ENCODE data around the gene DDX39B.

DNA sequence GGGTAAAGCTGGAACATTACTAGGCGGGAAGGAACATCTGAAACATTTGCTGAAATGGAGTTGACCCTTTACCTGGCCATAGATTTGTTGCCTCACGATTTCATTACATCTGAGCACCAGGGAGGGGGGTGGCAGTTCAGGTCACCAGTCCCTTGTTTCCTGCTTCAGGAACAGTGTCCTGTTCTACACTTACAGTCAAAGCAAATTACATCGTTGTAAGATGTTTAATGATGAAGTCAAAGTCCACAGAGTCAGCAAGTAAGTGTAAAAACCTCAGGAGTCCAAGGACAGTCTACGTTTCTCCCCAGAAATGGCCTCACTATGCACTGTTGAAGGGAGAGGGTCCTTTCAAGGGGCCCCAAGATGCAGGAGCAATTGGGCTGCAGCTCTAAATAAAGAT lies 52.7 kb downstream of the DDX39B start:
- TF ChIP-seq, protein P1, sequence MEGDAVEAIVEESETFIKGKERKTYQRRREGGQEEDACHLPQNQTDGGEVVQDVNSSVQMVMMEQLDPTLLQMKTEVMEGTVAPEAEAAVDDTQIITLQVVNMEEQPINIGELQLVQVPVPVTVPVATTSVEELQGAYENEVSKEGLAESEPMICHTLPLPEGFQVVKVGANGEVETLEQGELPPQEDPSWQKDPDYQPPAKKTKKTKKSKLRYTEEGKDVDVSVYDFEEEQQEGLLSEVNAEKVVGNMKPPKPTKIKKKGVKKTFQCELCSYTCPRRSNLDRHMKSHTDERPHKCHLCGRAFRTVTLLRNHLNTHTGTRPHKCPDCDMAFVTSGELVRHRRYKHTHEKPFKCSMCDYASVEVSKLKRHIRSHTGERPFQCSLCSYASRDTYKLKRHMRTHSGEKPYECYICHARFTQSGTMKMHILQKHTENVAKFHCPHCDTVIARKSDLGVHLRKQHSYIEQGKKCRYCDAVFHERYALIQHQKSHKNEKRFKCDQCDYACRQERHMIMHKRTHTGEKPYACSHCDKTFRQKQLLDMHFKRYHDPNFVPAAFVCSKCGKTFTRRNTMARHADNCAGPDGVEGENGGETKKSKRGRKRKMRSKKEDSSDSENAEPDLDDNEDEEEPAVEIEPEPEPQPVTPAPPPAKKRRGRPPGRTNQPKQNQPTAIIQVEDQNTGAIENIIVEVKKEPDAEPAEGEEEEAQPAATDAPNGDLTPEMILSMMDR (IDR thresholded peaks at IDR 0.05; ENCODE audit: insufficient read depth, low read length) = no peak
- TF ChIP-seq POLR2AphosphoS5 (IDR thresholded peaks at IDR 0.05; ENCODE audit: low read depth) = no peak
- TF ChIP-seq, protein P2, sequence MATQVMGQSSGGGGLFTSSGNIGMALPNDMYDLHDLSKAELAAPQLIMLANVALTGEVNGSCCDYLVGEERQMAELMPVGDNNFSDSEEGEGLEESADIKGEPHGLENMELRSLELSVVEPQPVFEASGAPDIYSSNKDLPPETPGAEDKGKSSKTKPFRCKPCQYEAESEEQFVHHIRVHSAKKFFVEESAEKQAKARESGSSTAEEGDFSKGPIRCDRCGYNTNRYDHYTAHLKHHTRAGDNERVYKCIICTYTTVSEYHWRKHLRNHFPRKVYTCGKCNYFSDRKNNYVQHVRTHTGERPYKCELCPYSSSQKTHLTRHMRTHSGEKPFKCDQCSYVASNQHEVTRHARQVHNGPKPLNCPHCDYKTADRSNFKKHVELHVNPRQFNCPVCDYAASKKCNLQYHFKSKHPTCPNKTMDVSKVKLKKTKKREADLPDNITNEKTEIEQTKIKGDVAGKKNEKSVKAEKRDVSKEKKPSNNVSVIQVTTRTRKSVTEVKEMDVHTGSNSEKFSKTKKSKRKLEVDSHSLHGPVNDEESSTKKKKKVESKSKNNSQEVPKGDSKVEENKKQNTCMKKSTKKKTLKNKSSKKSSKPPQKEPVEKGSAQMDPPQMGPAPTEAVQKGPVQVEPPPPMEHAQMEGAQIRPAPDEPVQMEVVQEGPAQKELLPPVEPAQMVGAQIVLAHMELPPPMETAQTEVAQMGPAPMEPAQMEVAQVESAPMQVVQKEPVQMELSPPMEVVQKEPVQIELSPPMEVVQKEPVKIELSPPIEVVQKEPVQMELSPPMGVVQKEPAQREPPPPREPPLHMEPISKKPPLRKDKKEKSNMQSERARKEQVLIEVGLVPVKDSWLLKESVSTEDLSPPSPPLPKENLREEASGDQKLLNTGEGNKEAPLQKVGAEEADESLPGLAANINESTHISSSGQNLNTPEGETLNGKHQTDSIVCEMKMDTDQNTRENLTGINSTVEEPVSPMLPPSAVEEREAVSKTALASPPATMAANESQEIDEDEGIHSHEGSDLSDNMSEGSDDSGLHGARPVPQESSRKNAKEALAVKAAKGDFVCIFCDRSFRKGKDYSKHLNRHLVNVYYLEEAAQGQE (IDR thresholded peaks at IDR 0.05; ENCODE audit: insufficient replicate concordance, low read depth) = no peak
- no peak for TF ChIP-seq GABPA (IDR thresholded peaks at IDR 0.05; ENCODE audit: low read depth)
